Body of pancreas (tissue), 4 donors: Measurements from ENCODE around the gene RPS14.

Source experiments
- POLR2A ChIP-seq, 3 donors: fragments of 450-650 bp; IDR thresholded peaks; one replicate each; pipeline ENCODE4 v1.6.1; 2016; ENCODE audit warnings: antibody characterized with exemption in 3 of 3, mild to moderate bottlenecking in 2 of 3
- TF ChIP-seq, protein P1 (sequence below), 7 experiments: fragments of 450-650 bp in 4 of 7; fragments of 200-600 bp in 3 of 7; sonication (generic) in 3 of 7; IDR thresholded peaks; one replicate each; pipeline ENCODE4 v1.5.1; 2016 to 2019; ENCODE audit warnings: antibody characterized with exemption in 7 of 7

DNA sequence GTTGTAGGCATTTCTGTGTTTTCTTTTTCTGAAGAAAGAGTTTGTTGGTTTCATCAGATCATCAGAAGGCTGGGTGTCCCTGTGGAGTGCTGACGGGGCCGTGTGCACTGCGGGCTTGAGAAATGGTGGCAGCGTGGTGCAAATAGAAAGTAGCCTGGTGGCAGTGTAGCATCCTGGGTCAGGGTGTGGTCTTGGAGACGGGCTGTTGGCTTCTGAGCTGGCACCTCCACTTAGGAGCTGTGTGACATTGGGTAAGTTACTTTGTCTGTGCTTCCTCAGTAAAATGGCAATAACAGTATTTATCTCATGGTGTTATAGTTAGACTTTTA is 48.4 kb upstream of the RPS14 start:
- TF ChIP-seq POLR2A (IDR thresholded peaks at IDR 0.05): no peak
- TF ChIP-seq, protein P1, sequence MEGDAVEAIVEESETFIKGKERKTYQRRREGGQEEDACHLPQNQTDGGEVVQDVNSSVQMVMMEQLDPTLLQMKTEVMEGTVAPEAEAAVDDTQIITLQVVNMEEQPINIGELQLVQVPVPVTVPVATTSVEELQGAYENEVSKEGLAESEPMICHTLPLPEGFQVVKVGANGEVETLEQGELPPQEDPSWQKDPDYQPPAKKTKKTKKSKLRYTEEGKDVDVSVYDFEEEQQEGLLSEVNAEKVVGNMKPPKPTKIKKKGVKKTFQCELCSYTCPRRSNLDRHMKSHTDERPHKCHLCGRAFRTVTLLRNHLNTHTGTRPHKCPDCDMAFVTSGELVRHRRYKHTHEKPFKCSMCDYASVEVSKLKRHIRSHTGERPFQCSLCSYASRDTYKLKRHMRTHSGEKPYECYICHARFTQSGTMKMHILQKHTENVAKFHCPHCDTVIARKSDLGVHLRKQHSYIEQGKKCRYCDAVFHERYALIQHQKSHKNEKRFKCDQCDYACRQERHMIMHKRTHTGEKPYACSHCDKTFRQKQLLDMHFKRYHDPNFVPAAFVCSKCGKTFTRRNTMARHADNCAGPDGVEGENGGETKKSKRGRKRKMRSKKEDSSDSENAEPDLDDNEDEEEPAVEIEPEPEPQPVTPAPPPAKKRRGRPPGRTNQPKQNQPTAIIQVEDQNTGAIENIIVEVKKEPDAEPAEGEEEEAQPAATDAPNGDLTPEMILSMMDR (IDR thresholded peaks at IDR 0.05): no peak
